C4-2B (cell line): ENCODE data around the gene ATP13A3.

Source experiments
- CTCF ChIP-seq: fragments of 450-650 bp; conservative IDR thresholded peaks from 2 replicates; pipeline ENCODE4 v1.5.1; 2017; ENCODE audit warnings: mild to moderate bottlenecking
- ZFX ChIP-seq: fragments of 450-650 bp; IDR thresholded peaks from 2 replicates; pipeline ENCODE4 v1.6.1; 2017

GRCh38 chr3:194476784-194477183 lies 10.0 kb downstream of the ATP13A3 start:
- no peak for TF ChIP-seq CTCF
- TF ChIP-seq ZFX = no peak
